Activated naive CD8-positive, alpha-beta T cell (primary cell): ENCODE measurements around the gene IFITM5.
"Not testable (repeated sequence)": the region's sequence is repeated elsewhere in the genome, so short reads cannot be mapped to it uniquely, and the experiment has no call there.

Experiments used
- H3K27ac Mint-ChIP-seq: one replicate; pipeline ENCODE4 v1.8.0; 2021; ENCODE audit warnings: mixed read lengths
- H3K27me3 Mint-ChIP-seq: one replicate; pipeline ENCODE4 v1.8.0; 2021; ENCODE audit warnings: mixed read lengths
- H3K36me3 Mint-ChIP-seq: one replicate; pipeline ENCODE4 v1.8.0; 2021; ENCODE audit warnings: mixed read lengths
- H3K4me1 Mint-ChIP-seq: one replicate; pipeline ENCODE4 v1.8.0; 2021; ENCODE audit warnings: low read depth, mixed read lengths
- H3K4me3 Mint-ChIP-seq: one replicate; pipeline ENCODE4 v1.8.0; 2021; ENCODE audit warnings: mild to moderate bottlenecking, mixed read lengths
- H3K9me3 Mint-ChIP-seq: one replicate; pipeline ENCODE4 v1.8.0; 2021; ENCODE audit warnings: low read depth, mixed read lengths

IFITM5 gene

DNA sequence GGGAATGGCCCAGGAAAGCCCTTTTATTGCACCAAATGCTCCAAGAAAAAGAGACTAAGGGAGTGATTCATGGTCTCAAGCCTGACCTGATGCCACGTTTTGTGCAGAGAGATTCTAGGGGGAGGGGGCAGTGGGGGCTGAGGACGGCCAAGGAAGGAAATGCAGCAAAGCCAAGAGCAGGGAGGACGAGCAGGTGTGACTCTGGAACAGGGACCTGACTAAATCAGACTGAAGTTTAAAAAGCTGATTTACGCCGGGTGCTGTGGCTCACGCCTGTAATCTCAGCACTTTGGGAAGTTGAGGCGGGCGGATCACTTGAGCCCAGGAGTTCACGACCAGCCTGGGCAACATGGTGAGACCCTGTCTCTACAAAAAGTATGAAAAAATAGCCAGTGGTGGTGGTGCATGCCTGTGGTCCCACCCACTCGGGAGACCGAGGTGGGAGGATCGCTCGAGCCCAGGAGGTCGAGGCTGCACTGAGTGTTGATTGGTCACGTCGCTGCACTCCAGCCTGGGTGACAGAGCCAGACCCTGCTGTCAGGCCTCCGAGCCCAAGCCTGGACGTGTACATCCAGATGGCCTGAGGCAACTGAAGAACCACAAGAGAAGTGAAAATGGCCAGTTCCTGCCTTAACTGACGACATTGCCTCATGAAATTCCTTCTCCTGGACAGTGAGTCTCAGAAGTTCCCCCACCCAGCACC lies 32.2 kb upstream of the IFITM5 start:
- Mint-ChIP-seq H3K27ac (peak overlapping the region; percentile 34), H3K4me1 (peaks cover 67% of the 10 kb centered on the region), H3K4me3 (peak overlapping the region; percentile 49), H3K36me3 (no peaks in the 10 kb centered on the region), H3K27me3 (no peaks in the 10 kb centered on the region), H3K9me3 (no peaks in the 10 kb centered on the region)

DNA sequence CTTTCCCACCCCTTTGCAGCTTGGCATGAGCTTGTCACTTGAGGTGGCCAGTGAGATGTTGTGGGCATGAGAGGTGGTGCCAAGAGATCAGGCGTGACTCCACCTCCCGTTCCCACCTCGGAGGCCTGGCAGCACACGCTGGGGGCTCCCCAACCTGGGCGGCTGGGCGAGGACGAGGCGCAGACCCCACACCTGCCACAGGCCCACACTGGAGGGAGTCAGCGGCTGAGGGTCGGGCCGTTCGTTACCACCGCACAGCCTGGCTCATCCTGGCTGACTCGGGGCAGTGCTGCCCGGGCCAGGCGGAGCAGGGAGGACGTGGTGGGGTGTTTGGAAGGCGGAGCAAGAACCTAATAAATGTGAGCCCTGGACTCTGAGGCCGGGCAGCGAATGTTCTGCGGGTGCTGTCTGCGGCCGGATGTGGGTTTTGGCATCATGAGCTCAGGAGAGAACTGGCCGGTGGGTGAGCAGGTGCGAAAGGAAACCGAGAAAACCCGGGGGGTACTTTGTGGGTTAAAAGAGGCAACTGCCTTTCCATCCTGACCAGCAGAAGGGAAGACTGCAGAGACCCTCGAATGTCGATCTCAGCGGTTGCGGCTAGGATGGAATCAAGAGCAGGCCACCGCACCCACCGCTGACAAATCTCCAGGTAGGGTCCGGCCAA lies 31.5 kb upstream of the IFITM5 start:
- no peaks in the 10 kb centered on the region for H3K27me3 Mint-ChIP-seq
- H3K4me3 Mint-ChIP-seq, result peak overlapping the region; percentile 49
- peak overlapping the region; percentile 74 for H3K27ac Mint-ChIP-seq
- no peaks in the 10 kb centered on the region for H3K36me3 Mint-ChIP-seq
- peaks cover 67% of the 10 kb centered on the region for H3K4me1 Mint-ChIP-seq
- no peaks in the 10 kb centered on the region for H3K9me3 Mint-ChIP-seq

DNA sequence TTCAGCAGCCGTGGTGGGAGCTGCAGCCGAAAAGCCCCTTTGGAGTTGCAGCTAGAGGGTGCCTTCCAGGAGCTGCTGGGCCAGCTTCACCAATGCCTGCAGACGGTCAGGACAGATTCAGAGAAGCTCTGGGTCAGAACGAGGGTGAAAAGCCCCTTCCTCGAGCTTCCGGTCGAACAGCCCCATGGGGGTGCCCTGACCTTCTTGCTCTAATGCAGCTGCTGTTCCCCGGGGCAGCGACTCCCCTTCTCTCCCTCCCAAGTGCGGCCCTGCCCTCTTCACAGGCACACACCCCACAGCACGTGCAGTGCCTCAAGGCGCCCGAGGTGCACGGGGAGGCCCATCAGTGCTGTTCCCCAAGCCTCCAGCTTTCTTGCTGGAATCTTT lies 31.0 kb upstream of the IFITM5 start:
- H3K4me3 Mint-ChIP-seq, result no peak overlapping the region
- H3K36me3 Mint-ChIP-seq, result no peaks in the 10 kb centered on the region
- no peaks in the 10 kb centered on the region for H3K27me3 Mint-ChIP-seq

DNA sequence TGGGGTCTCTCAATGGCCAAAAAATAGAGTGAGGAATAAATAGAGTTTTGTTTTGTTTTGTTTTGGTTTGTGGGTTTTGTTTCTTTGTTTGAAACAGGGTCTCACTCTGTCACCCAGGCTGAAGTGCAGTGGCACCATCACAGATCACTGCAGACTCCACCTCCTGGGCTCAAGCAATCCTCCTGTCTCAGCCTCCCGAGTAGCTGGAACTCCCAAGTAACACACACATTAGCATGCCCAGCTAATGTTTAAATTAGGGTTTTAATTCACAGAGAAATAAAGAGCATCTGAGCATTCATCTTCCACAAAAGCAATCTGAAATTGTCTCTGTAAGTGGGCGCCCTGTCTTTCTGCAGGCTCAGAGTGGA lies 30.5 kb upstream of the IFITM5 start:
- H3K27me3 Mint-ChIP-seq, result no peaks in the 10 kb centered on the region
- peak overlapping the region; percentile 20 for H3K4me3 Mint-ChIP-seq

More for the DNA sequence above, 31.0 kb upstream of the IFITM5 start:
- H3K9me3 Mint-ChIP-seq, result no peaks in the 10 kb centered on the region
- H3K4me1 Mint-ChIP-seq, result peaks cover 67% of the 10 kb centered on the region
- no peak overlapping the region for H3K27ac Mint-ChIP-seq

DNA sequence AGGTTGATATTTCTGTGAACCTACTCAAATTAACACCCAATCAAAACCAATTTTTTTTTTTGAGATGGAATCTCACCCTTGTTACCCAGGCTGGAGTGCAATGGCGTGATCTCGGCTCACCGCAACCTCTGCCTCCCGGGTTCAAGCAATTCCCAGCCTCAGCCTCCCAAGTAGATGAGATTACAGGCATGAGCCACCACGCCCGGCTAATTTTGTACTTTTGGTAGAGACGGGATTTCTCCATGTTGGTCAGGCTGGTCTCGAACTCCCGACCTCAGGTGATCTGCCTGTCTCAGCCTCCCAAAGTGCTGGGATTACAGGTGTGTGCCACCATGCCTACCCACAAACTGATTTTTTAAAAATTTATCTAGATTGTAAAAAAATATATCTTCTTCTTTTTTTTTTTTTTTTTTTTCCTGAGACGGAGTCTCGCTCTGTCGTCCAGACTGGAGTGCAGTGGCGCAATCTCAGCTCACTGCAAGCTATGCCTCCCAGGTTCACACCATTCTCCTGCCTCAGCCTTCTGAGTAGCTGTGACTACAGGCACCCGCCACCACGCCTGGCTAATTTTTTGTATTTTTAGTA lies 29.3 kb upstream of the IFITM5 start:
- not testable (repeated sequence) for H3K36me3 Mint-ChIP-seq, H3K27me3 Mint-ChIP-seq, H3K9me3 Mint-ChIP-seq, H3K4me3 Mint-ChIP-seq
- Mint-ChIP-seq H3K4me1 (peaks cover 79% of the 10 kb centered on the region), H3K27ac (peak overlapping the region; percentile 34)

More for the DNA sequence above, 30.5 kb upstream of the IFITM5 start:
- H3K4me1 Mint-ChIP-seq, result peaks cover 69% of the 10 kb centered on the region
- no peaks in the 10 kb centered on the region for H3K9me3 Mint-ChIP-seq
- no peaks in the 10 kb centered on the region for H3K36me3 Mint-ChIP-seq
- peak overlapping the region; percentile 86 for H3K27ac Mint-ChIP-seq

DNA sequence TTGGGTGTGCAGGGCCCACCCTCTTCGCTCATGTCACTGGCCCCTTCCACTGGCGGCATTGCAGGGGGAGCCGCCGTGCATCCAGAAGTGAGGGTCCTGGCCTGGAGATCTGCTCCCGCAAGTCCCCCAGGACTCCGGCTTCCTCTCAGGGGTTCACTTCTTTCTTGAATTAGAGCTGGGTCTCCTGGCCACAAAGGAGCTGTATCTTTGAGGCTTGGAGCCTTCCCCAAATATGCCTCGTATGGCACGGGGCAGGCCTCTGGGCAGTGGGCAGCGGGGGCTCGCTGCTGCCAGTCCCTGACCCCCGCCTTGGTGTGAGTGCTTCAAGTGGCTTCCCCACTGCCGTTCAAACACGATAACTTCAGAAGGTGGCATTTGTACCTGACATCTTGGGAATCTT lies 28.7 kb upstream of the IFITM5 start:
- peaks cover 80% of the 10 kb centered on the region for H3K4me1 Mint-ChIP-seq
- peak overlapping the region; percentile 50 for H3K27ac Mint-ChIP-seq
- no peaks in the 10 kb centered on the region for H3K27me3 Mint-ChIP-seq
- H3K4me3 Mint-ChIP-seq, result no peak overlapping the region
- H3K9me3 Mint-ChIP-seq, result no peaks in the 10 kb centered on the region
- H3K36me3 Mint-ChIP-seq, result no peaks in the 10 kb centered on the region

DNA sequence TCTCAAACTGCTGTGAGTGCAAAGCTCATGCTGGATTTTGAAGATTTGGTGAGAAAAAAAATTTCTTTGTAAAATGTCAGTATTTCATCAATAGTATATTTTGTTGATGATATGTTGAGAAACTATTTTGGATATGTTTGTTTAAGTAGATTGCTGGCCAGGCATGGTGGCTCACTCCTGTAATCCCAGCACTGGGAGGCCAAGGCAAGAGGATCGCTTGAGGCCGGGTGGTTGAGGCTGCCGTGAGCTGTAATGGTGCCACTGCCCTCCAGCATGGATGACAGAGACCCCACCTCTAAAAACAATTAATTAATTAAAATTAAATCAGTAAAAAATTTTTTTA lies 28.2 kb upstream of the IFITM5 start:
- peak overlapping the region; percentile 97 for H3K27ac Mint-ChIP-seq
- H3K27me3 Mint-ChIP-seq, result no peaks in the 10 kb centered on the region
- H3K36me3 Mint-ChIP-seq, result no peaks in the 10 kb centered on the region
- peaks cover 76% of the 10 kb centered on the region for H3K4me1 Mint-ChIP-seq
- peak overlapping the region; percentile 75 for H3K4me3 Mint-ChIP-seq
- H3K9me3 Mint-ChIP-seq, result no peaks in the 10 kb centered on the region

DNA sequence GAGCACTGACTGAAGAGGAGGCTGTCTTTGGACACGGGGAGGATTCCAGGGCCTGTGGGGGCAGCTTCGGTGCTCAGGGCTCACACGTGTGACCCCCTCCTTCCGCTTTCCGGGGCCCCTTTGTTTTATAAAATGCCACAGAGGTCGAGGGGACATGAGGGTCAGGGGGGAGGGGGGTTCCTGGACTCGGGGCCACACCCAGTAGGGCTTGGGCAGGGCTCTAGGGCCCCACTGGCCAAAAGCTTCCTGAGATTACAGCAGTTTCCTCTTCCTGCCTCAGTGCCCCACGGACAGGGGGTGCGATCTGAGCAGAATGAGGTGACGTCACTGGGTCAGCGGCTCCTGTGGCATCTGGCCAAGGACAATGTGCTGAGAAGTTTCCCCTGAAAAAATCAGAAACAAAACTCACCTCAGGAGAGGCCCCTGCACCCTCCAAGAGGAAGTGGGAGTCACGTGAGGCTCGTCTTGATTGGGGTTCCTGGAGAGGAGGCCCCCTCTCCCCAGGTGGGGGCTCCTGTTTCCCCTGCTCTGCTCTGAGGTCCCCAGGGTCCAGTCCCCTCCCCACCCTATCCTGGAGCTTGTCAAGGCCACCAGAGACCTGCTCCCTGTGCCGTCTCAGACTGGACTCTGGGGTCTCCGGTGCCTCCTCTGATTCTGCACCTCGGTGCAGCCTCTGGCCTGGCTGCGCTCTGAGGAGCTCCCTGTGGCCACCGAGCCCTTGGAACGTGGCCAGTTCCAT lies 27.7 kb upstream of the IFITM5 start:
- peak overlapping the region; percentile 75 for H3K4me3 Mint-ChIP-seq
- H3K9me3 Mint-ChIP-seq, result no peaks in the 10 kb centered on the region
- peaks cover 74% of the 10 kb centered on the region for H3K4me1 Mint-ChIP-seq
- H3K27me3 Mint-ChIP-seq, result no peaks in the 10 kb centered on the region
- no peaks in the 10 kb centered on the region for H3K36me3 Mint-ChIP-seq
- peak overlapping the region; percentile 97 for H3K27ac Mint-ChIP-seq

DNA sequence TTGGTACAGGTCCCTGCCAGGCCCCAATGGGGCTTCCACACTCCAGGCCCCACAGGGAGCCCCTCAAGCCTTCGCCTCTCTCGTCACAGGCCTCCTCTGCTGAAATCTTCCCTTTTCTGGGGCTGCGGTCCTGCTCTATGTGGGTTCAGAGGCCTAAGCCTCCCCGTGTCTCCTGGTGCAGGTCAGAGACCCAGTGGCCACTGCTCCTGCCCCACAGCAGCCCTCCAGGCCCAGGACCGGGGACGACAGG lies 27.2 kb upstream of the IFITM5 start:
- H3K36me3 Mint-ChIP-seq, result no peaks in the 10 kb centered on the region
- no peaks in the 10 kb centered on the region for H3K9me3 Mint-ChIP-seq
- H3K27me3 Mint-ChIP-seq, result no peaks in the 10 kb centered on the region
- H3K27ac Mint-ChIP-seq, result peak overlapping the region; percentile 97
- H3K4me3 Mint-ChIP-seq, result peak overlapping the region; percentile 75
- peaks cover 69% of the 10 kb centered on the region for H3K4me1 Mint-ChIP-seq

DNA sequence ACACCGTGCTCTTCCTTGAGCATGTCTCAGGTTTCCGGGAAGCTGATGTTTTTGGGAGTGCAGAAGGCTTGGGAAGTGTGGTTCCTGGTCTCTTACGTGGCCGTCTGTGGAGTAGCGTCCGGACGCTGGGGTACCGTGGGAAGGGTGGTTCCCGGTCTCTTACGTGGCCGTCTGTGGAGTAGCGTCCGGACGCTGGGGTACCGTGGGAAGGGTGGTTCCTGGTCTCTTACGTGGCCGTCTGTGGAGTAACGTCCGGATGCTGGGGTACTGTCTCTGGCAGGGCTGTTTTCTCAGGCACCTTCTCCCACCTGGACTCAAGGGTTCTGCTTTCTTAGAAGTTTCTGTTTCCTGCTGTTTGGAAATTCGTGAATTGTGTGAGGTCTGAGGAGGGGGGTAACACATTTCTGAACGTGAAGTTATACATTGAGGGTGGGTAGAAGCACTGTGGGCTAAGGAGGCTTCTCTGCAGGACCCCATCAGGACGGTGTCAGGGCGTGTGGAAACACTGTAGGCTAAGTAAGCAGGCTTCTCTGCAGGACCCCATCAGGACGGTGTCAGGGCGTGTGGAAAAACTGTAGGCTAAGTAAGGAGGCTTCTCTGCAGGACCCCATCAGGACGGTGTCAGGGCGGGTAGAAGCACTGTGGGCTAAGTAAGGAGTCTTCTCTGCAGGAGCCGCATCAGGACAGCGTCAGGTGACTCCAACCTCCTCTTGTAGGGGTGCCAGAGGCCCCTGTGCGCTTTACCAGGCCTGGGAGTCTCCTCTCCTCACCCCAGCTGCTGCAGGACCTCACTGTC lies 26.7 kb upstream of the IFITM5 start:
- Mint-ChIP-seq H3K36me3 (no peaks in the 10 kb centered on the region), H3K4me1 (peaks cover 64% of the 10 kb centered on the region), H3K9me3 (no peaks in the 10 kb centered on the region), H3K4me3 (peak overlapping the region; percentile 75), H3K27ac (peak overlapping the region; percentile 97), H3K27me3 (no peaks in the 10 kb centered on the region)

DNA sequence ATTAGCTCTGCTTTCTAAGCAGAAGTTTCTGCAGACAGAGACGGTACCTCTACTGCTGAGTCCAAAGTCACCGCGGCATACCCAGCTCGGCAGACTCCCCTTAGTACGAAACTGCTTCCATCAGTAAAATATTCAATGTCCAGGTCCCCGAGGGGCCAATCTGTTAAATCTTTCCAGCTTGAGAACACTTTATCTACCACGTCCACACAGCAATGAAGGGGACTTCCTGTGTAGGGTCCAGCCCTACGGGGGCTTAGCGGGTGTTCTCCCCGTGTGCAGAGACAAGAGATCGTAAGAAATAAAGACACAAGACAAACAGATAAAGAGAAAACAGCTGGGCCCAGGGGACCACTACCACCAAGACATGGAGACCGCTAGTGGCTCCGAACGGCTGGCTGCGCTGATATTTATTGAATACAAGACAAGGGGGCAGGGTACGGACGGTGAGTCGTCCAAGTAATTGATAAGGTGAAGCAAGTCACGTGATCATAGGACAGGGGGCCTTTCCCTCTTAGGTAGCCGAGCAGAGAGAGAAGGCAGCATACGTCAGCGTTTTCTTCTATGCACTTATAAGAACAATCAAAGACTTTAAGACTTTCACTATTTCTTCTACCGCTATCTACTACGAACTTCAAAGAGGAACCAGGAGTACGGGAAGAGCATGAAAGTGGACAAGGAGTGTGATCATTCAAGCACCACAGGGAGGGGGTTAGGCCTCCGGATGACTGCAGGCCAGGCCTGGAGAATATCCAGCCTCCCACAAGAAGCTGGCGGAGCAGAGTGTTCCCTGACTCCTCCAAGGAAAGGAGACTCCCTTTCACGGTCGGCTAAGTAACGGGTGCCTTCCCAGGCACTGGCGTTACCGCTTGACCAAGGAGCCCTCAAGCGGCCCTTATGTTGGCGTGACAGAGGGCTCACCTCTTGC lies 25.5 kb upstream of the IFITM5 start:
- not testable (repeated sequence) for H3K9me3 Mint-ChIP-seq, H3K36me3 Mint-ChIP-seq, H3K27me3 Mint-ChIP-seq
- peaks cover 64% of the 10 kb centered on the region for H3K4me1 Mint-ChIP-seq
- peak overlapping the region; percentile 64 for H3K27ac Mint-ChIP-seq
- peak overlapping the region; percentile 15 for H3K4me3 Mint-ChIP-seq

DNA sequence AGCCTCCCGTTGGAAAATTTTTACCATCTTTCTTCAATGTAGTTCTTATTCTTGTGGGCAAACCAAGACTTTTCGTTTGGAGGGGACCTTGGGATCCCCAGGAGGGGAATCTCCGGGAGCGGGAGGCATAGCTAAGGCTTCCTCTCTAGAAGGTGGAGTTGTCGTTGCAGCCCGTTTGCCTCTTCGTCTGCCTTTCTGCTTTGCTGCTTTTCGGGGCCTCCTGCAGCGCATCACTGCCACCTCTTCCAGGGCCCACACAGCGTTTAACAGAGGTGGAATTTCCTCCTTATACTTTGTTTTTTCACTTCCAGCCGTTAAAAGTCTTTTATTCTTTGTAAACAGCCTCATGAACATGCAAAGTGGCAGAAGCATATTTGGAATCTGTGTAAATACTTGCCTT lies 24.8 kb upstream of the IFITM5 start:
- Mint-ChIP-seq H3K36me3 (no peaks in the 10 kb centered on the region), H3K9me3 (no peaks in the 10 kb centered on the region), H3K27ac (peak overlapping the region; percentile 64), H3K4me3 (peak overlapping the region; percentile 15), H3K4me1 (peaks cover 59% of the 10 kb centered on the region), H3K27me3 (no peaks in the 10 kb centered on the region)

DNA sequence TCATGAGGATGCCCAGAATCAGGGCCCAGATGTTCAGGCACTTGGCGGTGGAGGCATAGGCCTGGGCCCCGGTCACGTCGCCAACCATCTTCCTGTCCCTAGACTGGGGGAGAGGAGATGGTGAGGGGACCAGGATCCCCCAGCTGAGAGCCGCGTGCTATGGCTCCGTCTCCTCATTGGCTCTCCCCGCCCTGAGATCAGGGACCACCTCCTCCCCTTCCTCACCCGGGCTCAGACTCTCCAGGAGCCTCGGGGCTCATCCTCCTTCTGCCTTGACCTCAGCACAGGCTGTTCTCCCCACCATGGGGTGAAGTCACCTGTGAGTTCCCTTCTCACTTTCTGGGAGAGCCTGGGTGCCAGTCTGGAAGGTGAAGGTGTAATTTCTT lies 20.6 kb upstream of the IFITM5 start:
- H3K4me3 Mint-ChIP-seq, result peak overlapping the region; percentile 94
- not testable (repeated sequence) for H3K27me3 Mint-ChIP-seq, H3K9me3 Mint-ChIP-seq, H3K36me3 Mint-ChIP-seq
- peak overlapping the region; percentile 100 for H3K27ac Mint-ChIP-seq
- H3K4me1 Mint-ChIP-seq, result peaks cover 43% of the 10 kb centered on the region
